T-helper 1 cell (primary cell): ENCODE data around the gene MAP2K1.

Experiments
- DNase-seq, 5 donors: peaks; one replicate each; pipeline ENCODE4 v3.0.0-alpha.2; 2012 to 2020

The MAP2K1 gene

DNA sequence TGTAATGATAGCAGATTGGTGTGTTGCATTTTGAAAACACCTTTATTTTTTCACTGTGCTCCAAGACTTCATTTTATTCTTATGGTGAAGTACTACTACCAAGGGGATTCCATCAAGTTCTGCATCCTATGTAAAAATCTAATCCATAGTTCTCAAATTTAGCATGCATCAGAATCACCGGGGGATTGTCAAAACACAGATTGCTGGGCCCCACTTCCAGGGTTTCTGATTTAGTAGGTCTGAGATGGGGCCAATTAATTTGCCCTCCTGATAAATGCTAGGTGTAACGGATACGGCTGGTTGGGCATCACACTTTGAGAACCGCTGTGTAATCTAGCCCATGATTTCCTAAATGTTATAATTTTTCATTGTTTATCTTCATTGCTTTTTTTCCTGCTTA is 119.1 kb downstream of the MAP2K1 start:
- DNase-seq = no peak

DNA sequence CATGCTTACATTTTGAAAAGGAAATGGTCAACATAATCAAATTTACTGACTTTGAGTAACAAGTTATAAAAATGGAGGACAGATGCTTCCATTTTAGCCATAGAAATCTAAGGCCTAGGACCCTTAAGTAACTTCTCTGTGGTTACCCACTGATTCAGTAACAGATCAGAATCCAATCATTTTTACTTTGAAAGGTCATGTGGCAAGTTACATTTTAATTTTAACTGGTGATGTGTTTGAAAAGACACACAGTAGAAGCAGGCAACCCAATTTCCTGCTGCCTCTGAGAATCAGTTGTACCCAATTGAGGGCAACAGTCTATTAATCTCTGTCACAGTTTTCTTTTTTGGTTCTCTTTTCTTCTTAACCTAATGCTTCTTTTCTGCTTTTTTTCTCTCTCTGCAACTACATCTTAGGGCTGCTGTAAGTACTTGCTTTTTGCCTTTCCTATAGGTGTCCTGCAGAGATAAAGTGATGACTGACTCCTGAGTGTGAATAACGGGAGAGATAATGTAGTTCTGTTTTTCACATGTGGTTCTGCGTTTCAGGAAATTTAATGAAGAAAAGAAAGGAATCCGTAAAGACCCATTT is 121.7 kb downstream of the MAP2K1 start:
- DNase-seq = no peak

DNA sequence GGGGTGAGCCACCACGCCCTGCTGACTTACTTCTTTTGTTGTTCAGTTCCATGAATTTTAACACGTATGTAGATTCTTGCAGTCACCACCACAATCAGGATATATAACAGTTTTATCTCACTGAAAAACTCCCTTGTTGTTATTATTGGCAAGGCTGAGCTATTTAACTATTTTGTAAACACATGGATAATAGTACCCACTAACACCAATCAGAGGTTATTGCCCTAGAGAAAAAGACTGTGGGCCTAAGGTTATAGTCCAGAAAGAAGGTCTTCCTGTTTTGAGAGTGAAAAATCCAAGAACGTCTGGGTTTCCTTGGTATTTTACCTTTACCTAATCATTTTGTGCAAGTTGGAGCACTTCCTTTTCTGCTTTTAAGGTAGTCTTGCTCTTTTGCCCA is 127.9 kb downstream of the MAP2K1 start:
- no peak for DNase-seq

DNA sequence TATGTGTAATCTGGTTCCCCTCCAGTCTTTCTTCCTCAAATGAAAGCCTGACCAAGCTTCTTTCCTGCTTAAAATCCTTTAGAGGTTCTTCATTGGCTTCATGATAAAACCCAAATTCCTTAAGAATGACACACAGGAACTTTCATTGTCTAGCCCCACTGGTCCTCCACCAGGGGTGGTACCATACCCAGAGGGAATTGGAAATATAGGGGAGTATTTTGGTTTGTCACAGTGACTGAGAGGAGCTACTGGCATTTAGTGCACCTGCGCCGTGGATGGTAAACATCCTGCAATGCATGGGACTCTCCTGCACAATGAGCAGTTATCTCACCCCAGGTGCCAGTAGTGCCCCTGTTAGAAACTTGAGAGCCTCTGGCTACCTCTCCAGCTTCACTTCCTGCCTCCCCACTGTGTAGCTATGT is 129.2 kb downstream of the MAP2K1 start:
- no peak for DNase-seq

- DNase-seq = no peak
Observed at GRCh38 chr15:66523926-66524325, 137.2 kb downstream of the MAP2K1 start.

- no peak for DNase-seq
Observed at GRCh38 chr15:66524838-66525237, 138.1 kb downstream of the MAP2K1 start.

DNA sequence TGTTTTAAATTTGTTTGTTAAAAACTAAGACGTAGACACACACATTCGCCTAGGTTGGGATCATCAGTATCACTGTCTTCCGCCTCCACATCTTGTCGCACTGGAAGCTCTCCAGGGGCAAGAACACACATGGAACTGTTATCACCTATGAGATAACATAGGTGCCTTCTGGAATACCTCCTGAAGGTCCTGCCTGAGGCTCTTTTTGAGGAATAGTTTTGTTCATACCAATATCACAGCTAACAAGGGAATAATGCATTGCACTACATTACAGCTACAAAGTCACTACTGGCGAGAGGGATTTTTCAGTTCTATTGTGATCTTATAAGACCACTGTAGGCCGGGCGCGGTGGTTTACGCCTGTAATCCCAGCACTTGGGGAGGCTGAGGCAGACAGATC is 148.3 kb downstream of the MAP2K1 start:
- DNase-seq = no peak
